H54 (cell line): ENCODE data around the gene KNCN.

Source experiments
- DNase-seq: peaks from one replicate; pipeline ENCODE4 v3.0.0; 2011; ENCODE audit warnings: low spot score, mixed read lengths; ENCODE audit not compliant: insufficient read length
- FAIRE-seq: peaks from 3 replicates; lab custom pipeline; 2011; peaks lifted over from hg19 to GRCh38; lab: Jason Lieb, UNC
- POLR2A ChIP-seq: IDR thresholded peaks from 2 replicates; pipeline ENCODE4 v1.6.1; 2011; ENCODE audit warnings: low read depth, mild to moderate bottlenecking, low read length

The KNCN gene

DNA sequence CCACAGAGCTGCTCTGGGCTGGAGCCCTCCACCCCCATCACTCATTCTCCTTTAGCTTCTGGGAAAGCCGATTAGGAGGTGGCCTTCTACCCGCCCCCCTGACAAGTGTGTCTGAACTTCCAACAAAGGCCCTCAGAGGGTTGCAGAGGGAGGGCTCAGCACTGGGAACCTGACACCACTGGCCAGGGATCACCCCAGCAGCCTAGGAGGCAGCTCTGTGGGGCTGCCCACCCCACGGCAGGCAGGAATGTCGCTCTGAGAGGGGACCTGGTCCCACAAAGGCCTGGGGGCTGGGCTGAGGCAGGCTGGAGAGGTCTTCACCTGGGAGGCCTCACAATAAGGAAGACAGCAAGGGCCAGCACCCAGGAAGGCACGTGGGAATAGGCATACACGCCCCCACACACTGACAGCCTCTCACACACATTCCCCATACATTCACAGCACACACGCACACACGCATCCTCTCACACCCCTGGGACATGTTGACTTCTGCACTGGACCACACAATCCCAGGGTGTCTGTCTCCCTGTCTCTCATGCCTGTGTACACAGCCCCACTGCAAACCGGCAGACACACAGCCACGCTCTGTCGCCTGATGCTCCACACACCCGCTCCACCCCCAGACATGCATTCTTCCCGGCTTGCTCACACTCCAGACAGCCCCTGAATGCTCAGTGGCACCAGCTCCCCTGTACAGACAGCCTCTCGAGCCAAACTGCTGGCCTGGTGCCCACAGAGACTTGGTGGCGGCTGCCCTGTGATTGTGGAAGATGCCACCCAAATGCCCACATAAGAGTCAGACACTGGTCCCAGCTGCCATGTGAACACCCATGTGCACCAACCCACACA, 31.2 kb downstream of the KNCN start:
- peak; percentile 95 for DNase-seq
- TF ChIP-seq POLR2A: no peak
- peak; percentile 43 for FAIRE-seq

DNA sequence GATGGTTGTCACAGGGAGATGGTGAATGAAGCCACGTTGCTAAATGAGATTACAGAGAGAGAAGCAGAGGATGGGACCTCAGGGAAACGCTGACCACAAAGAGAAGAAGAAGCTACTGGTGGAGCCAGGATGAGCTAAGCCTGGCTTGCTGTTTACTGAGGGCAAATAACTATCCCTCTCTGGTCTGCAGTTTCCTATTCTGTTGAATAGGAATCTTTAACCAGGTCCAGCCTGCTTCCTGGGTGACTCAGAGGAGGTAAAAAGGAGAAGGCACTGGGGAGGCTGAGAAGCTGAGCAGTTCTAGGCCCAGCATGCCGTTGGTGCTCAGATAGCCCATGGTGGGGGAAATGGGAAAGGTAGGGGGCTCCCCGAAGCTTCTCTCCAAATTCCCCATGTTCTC, 32.2 kb downstream of the KNCN start:
- no peak for DNase-seq
- TF ChIP-seq POLR2A: no peak
- no peak for FAIRE-seq

DNA sequence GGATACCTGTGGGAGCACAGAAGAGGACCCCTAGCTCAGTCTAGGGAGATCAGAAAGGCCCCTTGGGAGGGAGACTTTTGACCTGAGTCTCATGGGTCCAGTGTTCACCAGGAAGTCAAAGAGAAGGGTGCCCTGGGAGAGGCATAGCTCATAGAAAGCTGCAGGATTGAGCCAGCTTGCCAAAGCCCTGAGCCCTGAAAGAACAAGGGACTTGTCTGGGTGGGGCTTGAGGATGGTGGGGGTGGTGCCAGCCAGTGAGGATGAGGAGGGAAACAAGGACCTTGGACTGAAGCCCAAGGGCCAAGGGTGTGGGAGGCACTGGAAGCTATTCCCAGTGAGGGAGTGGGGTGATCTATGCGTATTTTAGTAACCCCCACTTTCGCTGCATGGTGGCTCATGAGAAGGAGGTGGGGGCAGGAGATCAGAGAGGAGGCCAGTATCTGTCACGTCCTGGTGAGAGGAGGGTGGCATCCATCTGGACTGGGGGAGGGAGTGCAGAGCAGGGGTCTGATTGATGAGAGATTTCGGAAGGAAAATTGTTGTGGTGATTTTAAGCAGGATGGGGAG, 33.4 kb downstream of the KNCN start:
- FAIRE-seq: no peak
- TF ChIP-seq POLR2A: no peak
- no peak for DNase-seq

DNA sequence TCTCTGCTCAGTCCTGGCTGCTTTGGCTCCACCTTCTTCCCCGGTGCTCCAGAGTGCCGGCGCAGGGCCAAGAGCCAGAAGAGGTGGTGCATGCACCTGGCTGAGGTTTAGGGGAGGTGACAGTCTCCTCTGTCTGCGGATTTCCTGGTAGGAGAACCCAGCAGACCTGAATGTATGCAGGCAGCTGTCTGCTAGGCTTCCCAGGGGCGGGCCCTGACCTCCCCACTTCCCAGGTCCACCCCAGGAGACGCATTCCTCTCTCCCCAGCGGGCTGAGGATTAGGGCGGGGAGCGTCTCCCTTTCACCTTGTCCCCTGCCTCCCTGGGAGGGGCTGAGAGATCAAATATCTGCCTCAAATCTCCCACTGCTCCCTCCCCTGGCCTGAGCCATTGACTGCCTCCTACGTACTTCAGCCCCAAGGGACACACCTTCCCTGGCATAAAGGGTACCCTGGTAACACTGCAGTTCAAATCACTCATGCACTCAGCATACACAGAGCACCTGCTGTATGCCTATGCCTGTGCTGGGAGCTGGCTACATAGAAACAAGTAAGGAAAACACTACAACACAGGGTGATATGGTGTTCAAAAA, 34.3 kb downstream of the KNCN start:
- FAIRE-seq (no peak), DNase-seq (no peak)
- TF ChIP-seq POLR2A: no peak

DNA sequence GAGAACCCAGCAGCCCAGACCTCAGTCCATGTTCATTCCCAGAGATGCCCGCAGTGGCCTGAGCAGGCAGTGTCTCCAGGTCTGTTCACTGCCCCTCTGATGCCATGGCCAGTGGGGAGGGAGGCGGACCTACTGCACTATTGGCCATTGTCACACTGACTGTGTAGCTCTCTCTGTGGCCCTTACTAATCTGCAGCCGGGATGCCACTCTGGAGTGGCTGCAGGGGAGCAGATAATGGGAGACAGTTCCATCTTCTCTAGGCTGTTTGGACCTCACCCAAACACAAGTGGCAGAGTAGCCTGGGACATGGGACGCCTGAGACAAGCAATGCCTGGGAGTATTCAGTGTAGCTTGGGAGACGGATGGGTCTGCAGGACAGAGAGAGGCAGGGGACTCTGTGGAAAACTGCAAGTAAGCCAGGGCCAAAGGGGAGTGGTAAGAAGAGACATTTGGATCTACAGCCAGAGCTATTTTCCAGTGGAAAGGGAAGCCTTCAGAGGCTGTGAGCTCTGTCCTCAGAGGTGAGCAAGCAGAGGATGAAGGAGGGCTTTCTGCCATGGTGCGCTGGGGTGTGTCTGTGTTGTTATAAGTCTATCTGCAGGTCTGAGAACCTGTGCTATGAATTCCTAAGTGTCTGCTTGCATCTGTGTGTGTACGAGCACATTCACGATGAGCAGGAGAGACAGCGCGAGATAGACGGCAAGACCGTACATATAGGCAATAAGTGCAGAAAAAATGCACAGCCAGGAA, 35.1 kb downstream of the KNCN start:
- TF ChIP-seq POLR2A: no peak
- no peak for DNase-seq

DNA sequence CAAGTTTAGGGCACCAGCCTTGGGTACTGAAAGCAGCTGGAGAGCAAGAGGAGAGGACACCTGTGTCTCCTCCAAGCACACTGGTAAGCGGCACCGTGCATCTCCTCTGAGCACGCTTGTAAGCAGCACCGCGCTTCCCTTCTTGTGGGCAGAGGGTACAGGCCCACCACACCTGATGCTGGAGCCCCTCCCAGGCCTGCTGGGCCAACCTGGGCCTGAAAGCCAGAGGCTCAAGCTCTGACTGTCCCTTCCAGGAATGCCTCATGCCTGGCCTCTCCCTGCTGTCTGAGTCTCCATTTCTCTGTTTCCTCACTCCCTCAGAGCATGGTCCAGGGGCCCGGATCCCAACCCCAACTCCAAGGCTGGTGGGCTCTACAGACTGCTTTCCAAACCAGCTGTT, 35.9 kb downstream of the KNCN start:
- FAIRE-seq: no peak
- no peak for TF ChIP-seq POLR2A
- DNase-seq: no peak

More for the DNA sequence above, 35.1 kb downstream of the KNCN start:
- FAIRE-seq: no peak

DNA sequence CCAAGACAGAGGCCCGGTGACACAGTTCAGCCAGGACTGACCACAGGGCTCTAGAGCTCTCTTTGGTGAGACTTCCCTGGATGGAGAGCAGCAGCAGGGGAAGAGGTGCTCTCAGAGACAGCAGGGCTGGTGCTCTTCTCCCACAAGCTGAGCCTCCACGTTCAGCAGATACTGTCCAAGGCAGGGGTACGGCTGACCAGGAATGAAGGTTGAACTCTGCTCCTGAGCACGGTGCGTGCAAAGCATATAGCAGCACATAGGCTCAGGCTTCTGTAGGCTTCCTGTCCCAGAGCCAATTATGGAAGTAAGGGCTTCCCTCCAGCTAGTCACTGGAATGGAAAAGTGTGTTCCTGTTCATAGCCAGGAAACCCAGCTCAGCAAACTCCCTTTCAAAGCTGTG, 37.9 kb downstream of the KNCN start:
- FAIRE-seq (no peak), DNase-seq (no peak)
- no peak for TF ChIP-seq POLR2A

DNA sequence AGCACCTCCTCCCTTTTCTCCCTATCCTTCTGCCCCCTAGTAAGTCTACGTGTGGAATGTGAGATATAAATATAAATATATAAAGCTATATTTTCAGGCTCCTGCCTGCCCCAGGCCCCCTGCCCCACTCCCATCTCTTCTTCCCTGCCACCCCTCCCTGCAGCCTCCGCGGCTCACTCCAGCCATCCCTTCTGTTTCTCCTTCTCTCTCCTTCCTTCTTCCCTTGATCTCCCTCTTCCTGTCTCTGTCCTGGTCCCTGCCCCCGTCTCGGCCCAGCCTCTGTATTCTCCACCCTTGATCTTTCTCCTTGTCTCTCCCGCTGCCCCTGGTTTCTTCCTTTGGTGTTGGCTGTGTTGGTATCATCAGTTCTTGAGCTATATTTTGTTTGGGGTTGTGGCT, 38.7 kb downstream of the KNCN start:
- no peak for FAIRE-seq

DNA sequence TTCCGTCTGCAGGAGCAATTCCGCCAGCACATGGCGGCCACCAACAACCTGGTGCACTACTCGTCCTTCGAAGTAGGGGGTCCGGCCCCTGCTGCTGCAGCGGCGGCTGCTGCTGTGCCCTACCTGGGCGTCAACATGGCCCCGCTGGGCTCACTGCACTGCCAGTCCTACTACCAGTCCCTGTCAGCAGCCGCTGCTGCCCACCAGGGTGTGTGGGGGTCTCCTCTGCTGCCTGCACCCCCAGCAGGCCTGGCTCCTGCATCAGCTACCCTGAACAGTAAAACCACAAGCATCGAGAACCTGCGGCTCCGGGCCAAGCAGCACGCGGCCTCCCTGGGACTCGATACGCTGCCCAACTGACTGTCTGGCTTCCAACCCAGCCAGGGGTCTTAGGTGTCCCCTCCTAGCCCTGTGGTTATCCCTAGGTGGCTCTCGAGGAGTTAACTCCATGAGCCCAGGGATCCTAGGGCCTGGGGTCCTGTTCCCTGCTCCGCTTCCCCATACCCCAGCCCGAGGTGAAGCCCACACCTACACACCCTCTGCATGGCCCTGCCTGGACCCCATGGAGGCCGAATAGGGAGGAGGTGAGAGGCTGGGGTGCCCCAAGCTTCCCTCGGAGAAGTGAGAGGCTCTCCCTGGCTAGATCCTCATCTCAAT, 39.2 kb downstream of the KNCN start:
- DNase-seq: no peak
- TF ChIP-seq POLR2A: no peak
- no peak for FAIRE-seq

More for the DNA sequence above, 38.7 kb downstream of the KNCN start:
- TF ChIP-seq POLR2A: no peak
- DNase-seq: no peak

DNA sequence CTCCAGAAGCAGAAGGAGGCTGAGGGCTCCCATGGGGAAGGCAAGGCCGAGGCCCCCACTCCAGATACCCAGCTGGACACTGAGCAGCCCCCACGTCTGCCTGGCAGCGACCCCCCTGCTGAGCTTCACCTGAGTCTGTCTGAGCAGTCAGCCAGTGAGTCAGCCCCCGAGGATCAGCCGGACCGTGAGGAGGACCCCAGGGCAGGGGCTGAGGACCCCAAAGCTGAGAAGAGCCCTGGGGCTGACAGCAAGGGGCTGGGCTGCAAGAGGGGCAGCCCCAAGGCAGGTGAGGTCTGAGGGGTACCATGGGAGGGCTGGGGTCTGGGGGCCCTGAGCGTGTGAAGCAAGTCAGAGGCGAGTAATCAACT, 40.5 kb downstream of the KNCN start:
- FAIRE-seq (no peak), DNase-seq (no peak)
- TF ChIP-seq POLR2A: no peak

DNA sequence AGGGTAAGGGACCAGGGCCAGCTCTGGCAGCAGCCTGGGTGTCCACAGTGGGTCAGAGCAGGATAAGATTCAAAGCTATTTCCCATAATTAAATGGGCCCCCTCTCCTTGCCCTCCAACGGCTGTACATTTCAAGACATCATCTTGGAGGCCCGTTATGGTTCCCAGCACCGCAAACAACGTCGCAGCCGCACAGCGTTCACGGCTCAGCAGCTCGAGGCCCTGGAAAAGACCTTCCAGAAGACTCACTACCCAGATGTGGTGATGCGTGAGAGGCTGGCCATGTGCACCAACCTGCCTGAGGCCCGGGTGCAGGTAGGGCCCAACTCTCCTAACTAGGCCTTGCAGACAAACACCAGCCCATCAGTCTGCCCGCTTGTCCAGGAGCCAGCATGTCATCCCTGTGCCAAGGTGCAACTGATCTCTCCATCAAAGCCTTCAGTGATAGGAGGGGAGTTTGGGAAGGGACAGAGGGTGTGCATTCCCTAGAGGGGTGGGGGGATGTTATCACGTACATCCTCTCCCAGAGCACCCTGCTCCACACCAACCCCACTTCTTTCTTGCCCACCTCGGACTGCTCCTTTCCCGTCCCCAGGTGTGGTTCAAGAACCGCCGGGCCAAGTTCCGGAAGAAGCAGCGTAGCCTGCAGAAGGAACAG, 41.0 kb downstream of the KNCN start:
- no peak for DNase-seq
- no peak for FAIRE-seq
- no peak for TF ChIP-seq POLR2A

DNA sequence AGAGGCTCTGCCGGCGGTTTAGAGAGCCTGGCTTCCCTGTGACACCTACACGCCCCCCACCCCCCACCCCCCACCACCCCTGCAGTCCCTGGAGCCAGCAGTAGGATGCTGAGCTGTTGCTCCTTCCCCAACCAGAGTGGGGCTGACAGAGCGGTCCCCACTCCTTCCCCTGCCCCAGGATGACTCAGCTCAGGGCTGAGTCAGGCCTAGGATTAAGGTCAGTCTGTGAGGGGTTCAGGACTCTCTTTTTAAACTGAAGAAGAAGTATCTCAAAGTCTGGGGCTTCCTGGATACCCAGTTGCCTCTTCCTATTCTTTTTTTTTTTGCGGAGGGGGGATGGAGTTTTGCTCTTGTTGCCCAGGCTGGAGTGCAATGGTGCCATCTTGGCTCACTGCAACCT, 42.7 kb downstream of the KNCN start:
- FAIRE-seq (peak; percentile 57), DNase-seq (peak; percentile 92)
- no peak for TF ChIP-seq POLR2A

DNA sequence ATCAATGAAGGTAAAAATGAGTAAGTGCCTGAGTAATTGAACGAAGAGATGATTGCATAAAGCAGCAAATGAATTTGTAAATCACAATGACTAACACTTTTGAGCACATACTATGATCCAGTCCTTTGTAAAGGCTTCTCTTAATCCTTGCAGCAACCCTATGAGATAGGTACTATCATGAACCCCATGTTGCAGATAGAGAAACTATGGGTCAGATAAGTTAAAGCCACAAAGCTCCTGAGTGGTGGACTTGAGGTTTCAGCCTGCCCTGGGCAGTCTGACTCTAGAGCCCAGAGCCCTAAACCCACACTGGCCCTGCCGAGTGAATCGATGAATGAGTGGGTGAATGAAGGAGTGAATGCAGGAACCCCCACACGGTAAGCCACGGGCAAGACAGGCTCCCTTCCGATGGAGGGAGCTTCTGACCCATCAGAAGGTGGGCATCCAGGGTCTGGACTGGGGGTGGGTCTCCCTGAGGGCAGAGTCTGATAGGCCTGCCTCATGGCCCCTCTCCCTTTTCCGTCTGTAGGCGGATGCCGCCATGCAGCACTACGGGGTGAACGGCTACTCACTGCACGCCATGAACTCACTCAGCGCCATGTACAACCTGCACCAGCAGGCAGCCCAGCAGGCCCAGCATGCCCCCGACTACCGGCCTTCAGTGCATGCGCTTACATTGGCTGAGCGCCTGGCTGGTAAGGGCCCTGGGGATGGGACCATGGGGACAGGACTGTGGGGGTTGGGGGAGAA, 44.8 kb downstream of the KNCN start:
- FAIRE-seq (no peak), DNase-seq (no peak)
- no peak for TF ChIP-seq POLR2A
